Panc1 (cell line): ENCODE measurements around the gene CDK14. TPM values are rescaled to one million over a fixed set of nuclear protein-coding genes. Genes with fewer than 3 reads are reported as not detected.

Experiments used
- ATAC-seq: fragments of 200-7000 bp; cut with Tn5 transposase; 2 replicates; pipeline ENCODE4 v1.9.1; 2020; ENCODE audit warnings: mild to moderate bottlenecking, moderate library complexity
- BruUV-seq: library from RNA; stranded (reverse); fragments of 400-500 nt; replicated peaks from 2 replicates; lab custom pipeline; 2021; lab: Mats Ljungman, UMichigan
- CTCF ChIA-PET: fragments of 300-600 bp; sonication (Branson Sonifier 250); formaldehyde crosslinking; loops from one replicate; lab custom pipeline; 2022; ENCODE audit warnings: antibody characterized with exemption; lab: Charles Lee
- POLR2A ChIA-PET: fragments of 300-600 bp; sonication (Branson Sonifier 250); formaldehyde crosslinking; loops from one replicate; lab custom pipeline; 2022; ENCODE audit warnings: antibody characterized with exemption; lab: Charles Lee
- DNase-seq: peaks from one replicate; pipeline ENCODE4 v3.0.0-alpha.2; 2010; ENCODE audit warnings: low read depth, low spot score
- H3K27ac ChIP-seq: 2 replicates; pipeline ENCODE4 v1.5.1; 2011; ENCODE audit warnings: mild to moderate bottlenecking, low read length, inconsistent platforms
- H3K27me3 ChIP-seq: fragments of 200-500 bp; sonication (Bioruptor generic); 2 replicates; pipeline ENCODE4 v1.6.0; 2014; ENCODE audit warnings: low read length, inconsistent platforms; ENCODE audit not compliant: control insufficient read depth, insufficient read depth
- H3K36me3 ChIP-seq: fragments of 200-500 bp; sonication (Bioruptor generic); 2 replicates; pipeline ENCODE4 v1.5.1; 2014; ENCODE audit warnings: inconsistent platforms, mild to moderate bottlenecking, low read length, moderate library complexity; ENCODE audit not compliant: control insufficient read depth, insufficient read depth
- H3K4me1 ChIP-seq: 2 replicates; pipeline ENCODE4 v1.5.1; 2011; ENCODE audit warnings: inconsistent platforms, mild to moderate bottlenecking, low read length, moderate library complexity; ENCODE audit not compliant: control insufficient read depth, insufficient read depth
- H3K4me3 ChIP-seq, 2 experiments: 2 replicates each; pipeline ENCODE4 v1.5.1; 2011 to 2012; ENCODE audit warnings: low read depth in 2 of 2, low read length in 2 of 2, mild to moderate bottlenecking in 2 of 2, inconsistent platforms in 1 of 2, moderate library complexity in 1 of 2
- H3K9me3 ChIP-seq: fragments of 200-500 bp; sonication (Bioruptor generic); 2 replicates; pipeline ENCODE4 v1.5.1; 2014; ENCODE audit warnings: low read depth, mild to moderate bottlenecking, inconsistent platforms, low read length, moderate library complexity; ENCODE audit not compliant: control insufficient read depth, insufficient read depth
- POLR2AphosphoS5 ChIP-seq: IDR thresholded peaks from 2 replicates; pipeline ENCODE4 v1.6.1; 2012; ENCODE audit warnings: mild to moderate bottlenecking, low read depth, low read length, moderate library complexity
- SIN3A ChIP-seq: IDR thresholded peaks from 2 replicates; pipeline ENCODE4 v1.6.1; 2012; ENCODE audit warnings: low read depth, mild to moderate bottlenecking, low read length, moderate library complexity, borderline replicate concordance; ENCODE audit not compliant: insufficient read depth
- TCF7L2 ChIP-seq: IDR thresholded peaks from 2 replicates; pipeline ENCODE4 v1.6.1; 2011; ENCODE audit warnings: mild to moderate bottlenecking, low read depth, low read length, inconsistent platforms
- in situ Hi-C: cut with HindIII; loops from 2 replicates; pipeline ENCODE4 v1.10.0; 2016; ENCODE audit warnings: low sequenced_read_pairs, low pct_unique_long_range_greater_than_20kb
- intact Hi-C: fragments of 100-400 bp; cut with micrococcal nuclease; formaldehyde crosslinking; loops from one replicate; pipeline ENCODE4 v1.10.0; 2022; ENCODE audit not compliant: unreplicated experiment
- total RNA-seq: library from RNA; stranded (reverse); gene quantifications from one replicate; pipeline ENCODE4 v1.2.1, GENCODE V29; 2021; ENCODE audit not compliant: unreplicated experiment
- TF ChIP-seq, protein P1 (sequence below): fragments of 450-650 bp; IDR thresholded peaks from 2 replicates; pipeline ENCODE4 v1.5.1; 2017; ENCODE audit warnings: mild to moderate bottlenecking
- TF ChIP-seq, protein P2 (sequence below), 2 experiments: IDR thresholded peaks; 2 replicates each; pipeline ENCODE4 v1.6.1; 2011 to 2012; ENCODE audit warnings: low read depth in 2 of 2, control low read depth in 1 of 2, low read length in 1 of 2, mild to moderate bottlenecking in 1 of 2, moderate library complexity in 1 of 2; ENCODE audit not compliant: insufficient read depth in 1 of 2

CDK14 gene
- total RNA-seq, 1 experiment from 2014 or later, result 3.0 TPM

DNA sequence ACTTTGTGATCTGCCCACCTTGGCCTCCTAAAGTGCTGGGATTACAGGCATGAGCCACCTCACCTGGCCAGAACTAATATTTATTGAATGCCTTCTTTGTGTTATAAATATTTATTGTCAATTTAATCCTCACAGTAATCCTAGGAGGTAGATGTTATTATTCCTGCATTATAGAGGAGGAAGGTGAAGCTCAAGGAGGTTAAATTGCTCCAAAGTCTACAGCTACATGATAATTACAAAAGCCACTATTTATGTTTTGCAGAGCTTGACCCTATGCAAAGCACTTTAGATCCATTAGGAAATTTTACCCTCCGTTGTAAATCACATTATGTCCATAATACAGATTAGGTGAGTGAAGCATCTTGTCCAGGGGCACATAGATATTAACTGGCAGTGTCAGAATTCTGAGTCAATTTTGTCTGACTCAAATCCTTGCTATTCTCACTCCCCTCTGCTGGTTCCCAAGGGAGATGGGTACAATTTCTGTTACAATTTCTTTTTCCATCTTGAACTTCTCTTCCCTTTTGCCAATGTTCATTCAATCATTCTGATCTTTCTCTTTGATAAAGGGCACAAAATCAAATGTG lies 25.7 kb upstream of the CDK14 start:
- intact Hi-C loops, result no loop called here
- DNase-seq (no peak), ATAC-seq (no peak)
- ChIA-PET CTCF (no interaction called here), POLR2A (no interaction called here)
- Histone ChIP-seq H3K36me3 (no peaks in the 10 kb centered on the region), H3K4me3 (no peak overlapping the region), H3K27me3 (no peaks in the 10 kb centered on the region), H3K4me1 (no peaks in the 10 kb centered on the region), H3K27ac (no peak overlapping the region), H3K9me3 (no peaks in the 10 kb centered on the region)
- BruUV-seq, result no TSS peak
- TF ChIP-seq POLR2AphosphoS5 (no peak), SIN3A (no peak), TCF7L2 (no peak)
- TF ChIP-seq, protein P1, sequence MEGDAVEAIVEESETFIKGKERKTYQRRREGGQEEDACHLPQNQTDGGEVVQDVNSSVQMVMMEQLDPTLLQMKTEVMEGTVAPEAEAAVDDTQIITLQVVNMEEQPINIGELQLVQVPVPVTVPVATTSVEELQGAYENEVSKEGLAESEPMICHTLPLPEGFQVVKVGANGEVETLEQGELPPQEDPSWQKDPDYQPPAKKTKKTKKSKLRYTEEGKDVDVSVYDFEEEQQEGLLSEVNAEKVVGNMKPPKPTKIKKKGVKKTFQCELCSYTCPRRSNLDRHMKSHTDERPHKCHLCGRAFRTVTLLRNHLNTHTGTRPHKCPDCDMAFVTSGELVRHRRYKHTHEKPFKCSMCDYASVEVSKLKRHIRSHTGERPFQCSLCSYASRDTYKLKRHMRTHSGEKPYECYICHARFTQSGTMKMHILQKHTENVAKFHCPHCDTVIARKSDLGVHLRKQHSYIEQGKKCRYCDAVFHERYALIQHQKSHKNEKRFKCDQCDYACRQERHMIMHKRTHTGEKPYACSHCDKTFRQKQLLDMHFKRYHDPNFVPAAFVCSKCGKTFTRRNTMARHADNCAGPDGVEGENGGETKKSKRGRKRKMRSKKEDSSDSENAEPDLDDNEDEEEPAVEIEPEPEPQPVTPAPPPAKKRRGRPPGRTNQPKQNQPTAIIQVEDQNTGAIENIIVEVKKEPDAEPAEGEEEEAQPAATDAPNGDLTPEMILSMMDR, result no peak
- TF ChIP-seq, protein P2, sequence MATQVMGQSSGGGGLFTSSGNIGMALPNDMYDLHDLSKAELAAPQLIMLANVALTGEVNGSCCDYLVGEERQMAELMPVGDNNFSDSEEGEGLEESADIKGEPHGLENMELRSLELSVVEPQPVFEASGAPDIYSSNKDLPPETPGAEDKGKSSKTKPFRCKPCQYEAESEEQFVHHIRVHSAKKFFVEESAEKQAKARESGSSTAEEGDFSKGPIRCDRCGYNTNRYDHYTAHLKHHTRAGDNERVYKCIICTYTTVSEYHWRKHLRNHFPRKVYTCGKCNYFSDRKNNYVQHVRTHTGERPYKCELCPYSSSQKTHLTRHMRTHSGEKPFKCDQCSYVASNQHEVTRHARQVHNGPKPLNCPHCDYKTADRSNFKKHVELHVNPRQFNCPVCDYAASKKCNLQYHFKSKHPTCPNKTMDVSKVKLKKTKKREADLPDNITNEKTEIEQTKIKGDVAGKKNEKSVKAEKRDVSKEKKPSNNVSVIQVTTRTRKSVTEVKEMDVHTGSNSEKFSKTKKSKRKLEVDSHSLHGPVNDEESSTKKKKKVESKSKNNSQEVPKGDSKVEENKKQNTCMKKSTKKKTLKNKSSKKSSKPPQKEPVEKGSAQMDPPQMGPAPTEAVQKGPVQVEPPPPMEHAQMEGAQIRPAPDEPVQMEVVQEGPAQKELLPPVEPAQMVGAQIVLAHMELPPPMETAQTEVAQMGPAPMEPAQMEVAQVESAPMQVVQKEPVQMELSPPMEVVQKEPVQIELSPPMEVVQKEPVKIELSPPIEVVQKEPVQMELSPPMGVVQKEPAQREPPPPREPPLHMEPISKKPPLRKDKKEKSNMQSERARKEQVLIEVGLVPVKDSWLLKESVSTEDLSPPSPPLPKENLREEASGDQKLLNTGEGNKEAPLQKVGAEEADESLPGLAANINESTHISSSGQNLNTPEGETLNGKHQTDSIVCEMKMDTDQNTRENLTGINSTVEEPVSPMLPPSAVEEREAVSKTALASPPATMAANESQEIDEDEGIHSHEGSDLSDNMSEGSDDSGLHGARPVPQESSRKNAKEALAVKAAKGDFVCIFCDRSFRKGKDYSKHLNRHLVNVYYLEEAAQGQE (IDR thresholded peaks at IDR 0.05; ENCODE audit: insufficient read depth in 1 of 2, low read depth in 2 of 2, low read length in 1 of 2), result no peak
- in situ Hi-C loops, result no loop called here

DNA sequence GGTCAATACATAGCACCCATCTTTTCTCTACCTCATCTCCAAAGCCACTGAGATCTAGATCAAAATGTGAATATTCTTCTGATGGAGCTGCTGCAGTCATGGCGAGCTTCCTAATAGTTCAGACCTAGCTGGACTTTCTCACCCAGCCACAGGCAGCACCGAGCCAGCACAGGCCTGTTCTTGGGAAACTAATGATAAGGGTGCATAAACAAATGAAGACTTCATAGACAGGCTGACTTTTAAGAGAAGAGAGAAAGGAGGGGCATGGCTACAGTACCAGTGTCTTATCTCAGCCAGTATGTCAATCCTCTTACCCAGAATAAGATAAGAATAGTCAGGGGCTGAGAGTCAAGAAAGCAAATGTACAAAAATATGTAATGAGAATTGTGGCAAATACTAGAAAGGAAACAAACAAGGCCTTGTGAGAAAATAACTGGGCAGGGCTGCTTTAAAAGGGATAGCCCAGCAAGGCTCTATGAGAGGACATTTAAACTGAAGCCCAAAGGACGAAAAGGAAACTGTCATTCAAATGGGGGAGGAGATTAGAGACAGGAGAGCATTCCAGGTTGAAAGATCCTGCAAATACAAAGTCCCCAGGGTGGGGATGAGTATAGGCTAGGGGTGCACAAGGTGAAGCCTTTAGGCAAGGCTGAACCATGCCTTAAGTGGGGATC lies 21.8 kb upstream of the CDK14 start:
- TF ChIP-seq POLR2AphosphoS5, result no peak
- TF ChIP-seq SIN3A, result no peak
- TF ChIP-seq, protein P1, result no peak
- CTCF ChIA-PET, result no interaction called here
- Histone ChIP-seq H3K9me3 (no peaks in the 10 kb centered on the region), H3K27ac (no peak overlapping the region), H3K36me3 (no peaks in the 10 kb centered on the region), H3K4me1 (no peaks in the 10 kb centered on the region), H3K4me3 (no peak overlapping the region), H3K27me3 (no peaks in the 10 kb centered on the region)
- no peak for ATAC-seq
- BruUV-seq, result no TSS peak
- no peak for DNase-seq
- POLR2A ChIA-PET, result no interaction called here
- in situ Hi-C loops (no loop called here), intact Hi-C loops (no loop called here)
